Activated CD4-positive, alpha-beta T cell treated with anti-CD3 and anti-CD28 coated beads, Interleukin-2, amount 10 ng/mL, durations not matched to agents 7 days and 5 days (primary cell): Measurements from ENCODE around the gene FAM186B. TPM values are rescaled to one million over a fixed set of nuclear protein-coding genes. Genes with fewer than 3 reads are reported as not detected.

Source experiments
- CTCF ChIA-PET: fragments of 350-600 bp; sonication (Branson Sonifier 250); formaldehyde crosslinking; loops from one replicate; lab custom pipeline; 2021; ENCODE audit warnings: antibody characterized with exemption; lab: Charles Lee
- POLR2A ChIA-PET: fragments of 350-600 bp; sonication (Branson Sonifier 250); formaldehyde crosslinking; loops from one replicate; lab custom pipeline; 2021; ENCODE audit warnings: antibody characterized with exemption; lab: Charles Lee
- DNase-seq: peaks from one replicate; pipeline ENCODE4 v3.0.0-alpha.2; 2020
- H3K27ac Mint-ChIP-seq: one replicate; pipeline ENCODE4 v1.8.0; 2021; ENCODE audit warnings: mild to moderate bottlenecking, moderate library complexity, mixed read lengths
- H3K27me3 Mint-ChIP-seq: one replicate; pipeline ENCODE4 v1.8.0; 2021; ENCODE audit warnings: mixed read lengths
- H3K36me3 Mint-ChIP-seq: one replicate; pipeline ENCODE4 v1.8.0; 2021; ENCODE audit warnings: low read depth, mixed read lengths
- H3K4me1 Mint-ChIP-seq: one replicate; pipeline ENCODE4 v1.8.0; 2021; ENCODE audit warnings: mixed read lengths
- H3K4me3 Mint-ChIP-seq: one replicate; pipeline ENCODE4 v1.8.0; 2021; ENCODE audit warnings: mild to moderate bottlenecking, moderate library complexity, mixed read lengths
- H3K9me3 Mint-ChIP-seq: one replicate; pipeline ENCODE4 v1.8.0; 2021; ENCODE audit warnings: mixed read lengths
- total RNA-seq, 2 experiments: library from RNA; stranded (reverse); gene quantifications; one replicate each; pipeline ENCODE4 v1.2.3, GENCODE V29; 2021

Gene FAM186B
- total RNA-seq, 2 experiments from 2014 or later, result 0.15 TPM

- ChIA-PET CTCF (interaction anchor here (1.1 kb wide), 1 partner anchor 195 kb away, joined by 3 read pairs; no protein-coding TSS in a partner anchor), POLR2A (no interaction called here)
- peaks cover 39% of the 10 kb centered on the region for H3K27me3 Mint-ChIP-seq
Observed at GRCh38 chr12:49542592-49543160, 62.8 kb downstream of the FAM186B start.

GRCh38 chr12:49541911-49542505 lies 63.4 kb downstream of the FAM186B start:
- Mint-ChIP-seq H3K4me1 (peaks cover 35% of the 10 kb centered on the region), H3K27me3 (peaks cover 40% of the 10 kb centered on the region), H3K9me3 (no peaks in the 10 kb centered on the region), H3K36me3 (no peaks in the 10 kb centered on the region), H3K4me3 (no peak overlapping the region), H3K27ac (no peak overlapping the region)
- DNase-seq, result no peak
- POLR2A ChIA-PET, result no interaction called here
- CTCF ChIA-PET, result interaction anchor here (0.7 to 1.1 kb wide), 2 partner anchors 12 to 194 kb away, joined by 3 read pairs; no protein-coding TSS in a partner anchor

More at GRCh38 chr12:49542592-49543160, 62.8 kb downstream of the FAM186B start:
- Mint-ChIP-seq H3K4me1 (peaks cover 33% of the 10 kb centered on the region), H3K36me3 (no peaks in the 10 kb centered on the region), H3K27ac (peak overlapping the region; percentile 74), H3K4me3 (no peak overlapping the region), H3K9me3 (no peaks in the 10 kb centered on the region)
- DNase-seq, result no peak

GRCh38 chr12:49541140-49541861 lies 64.1 kb downstream of the FAM186B start:
- no peaks in the 10 kb centered on the region for H3K36me3 Mint-ChIP-seq
- DNase-seq, result no peak
- ChIA-PET POLR2A (no interaction called here), CTCF (interaction anchor here (0.7 kb wide), 1 partner anchor 13 kb away, joined by 3 read pairs; no protein-coding TSS in a partner anchor)
- H3K9me3 Mint-ChIP-seq, result no peaks in the 10 kb centered on the region
- peaks cover 38% of the 10 kb centered on the region for H3K4me1 Mint-ChIP-seq
- H3K27ac Mint-ChIP-seq, result no peak overlapping the region
- H3K4me3 Mint-ChIP-seq, result no peak overlapping the region
- peaks cover 47% of the 10 kb centered on the region for H3K27me3 Mint-ChIP-seq

GRCh38 chr12:49540229-49541139 lies 65.0 kb downstream of the FAM186B start:
- Mint-ChIP-seq H3K4me1 (peaks cover 38% of the 10 kb centered on the region), H3K27me3 (peaks cover 50% of the 10 kb centered on the region), H3K4me3 (peak overlapping the region; percentile 48), H3K9me3 (no peaks in the 10 kb centered on the region), H3K27ac (peak overlapping the region; percentile 5), H3K36me3 (no peaks in the 10 kb centered on the region)
- no peak for DNase-seq
- ChIA-PET POLR2A (no interaction called here), CTCF (interaction anchor here (1.0 to 1.4 kb wide), 2 partner anchors 12 to 13 kb away, joined by 4 to 6 read pairs; no protein-coding TSS in a partner anchor)

GRCh38 chr12:49539406-49540228 lies 65.8 kb downstream of the FAM186B start:
- Mint-ChIP-seq H3K27ac (no peak overlapping the region), H3K4me1 (peaks cover 38% of the 10 kb centered on the region), H3K4me3 (peak overlapping the region; percentile 62), H3K27me3 (peaks cover 45% of the 10 kb centered on the region), H3K36me3 (no peaks in the 10 kb centered on the region), H3K9me3 (no peaks in the 10 kb centered on the region)
- no peak for DNase-seq
- ChIA-PET CTCF (interaction anchor here (1.0 to 1.4 kb wide), 2 partner anchors 12 to 13 kb away, joined by 4 to 6 read pairs; no protein-coding TSS in a partner anchor), POLR2A (no interaction called here)

- no peak within 1 kb of the TSS for H3K27ac Mint-ChIP-seq
- H3K9me3 Mint-ChIP-seq, result no peaks in the 10 kb centered on the region
- no peaks in the 10 kb centered on the region for H3K36me3 Mint-ChIP-seq
- peaks cover 44% of the 10 kb centered on the region for H3K27me3 Mint-ChIP-seq
- peaks cover 38% of the 10 kb centered on the region for H3K4me1 Mint-ChIP-seq
- POLR2A ChIA-PET, result no interaction called here
- peak; percentile 94 for DNase-seq
- CTCF ChIA-PET, result interaction anchor here (0.6 to 1.4 kb wide), 4 partner anchors 13 to 306 kb away, joined by 3 to 4 read pairs (median 3); no protein-coding TSS in a partner anchor
- H3K4me3 Mint-ChIP-seq, result peak within 1 kb of the TSS; percentile 67
Observed at GRCh38 chr12:49538510-49539403, 66.7 kb downstream of the FAM186B start, which contains the start of gene KCNH3. Gene KCNH3 (plus strand): TSS chr12:49539030. CDS start chr12:49539417, 387 bp downstream.

GRCh38 chr12:49537752-49538509 lies 67.5 kb downstream of the FAM186B start:
- Mint-ChIP-seq H3K4me3 (peak overlapping the region; percentile 69), H3K36me3 (no peaks in the 10 kb centered on the region), H3K27me3 (peaks cover 44% of the 10 kb centered on the region), H3K27ac (no peak overlapping the region), H3K4me1 (peaks cover 35% of the 10 kb centered on the region), H3K9me3 (no peaks in the 10 kb centered on the region)
- DNase-seq, result no peak
- CTCF ChIA-PET, result interaction anchor here (0.6 to 1.2 kb wide), 7 partner anchors 11 to 666 kb away, joined by 3 read pairs; no protein-coding TSS in a partner anchor
- POLR2A ChIA-PET, result interaction anchor here (0.6 kb wide), 1 partner anchor 84 kb away, joined by 5 read pairs; no protein-coding TSS in a partner anchor

Other genes starting within 250 kb of the FAM186B start
- 10 to 100 TPM; 12.8 to 20.3 TPM for gene SPATS2, start 238.2 kb downstream of the FAM186B start, total RNA-seq
- gene KCNH3, start 66.6 kb downstream of the FAM186B start, total RNA-seq, result 1 to 10 TPM; 1.9 to 2.3 TPM
- 10 to 100 TPM; 85.3 to 89.2 TPM for gene MCRS1, start 37.5 kb downstream of the FAM186B start, total RNA-seq
- gene PRPF40B, start 17.9 kb upstream of the FAM186B start, total RNA-seq, result 10 to 100 TPM; 11.6 to 11.7 TPM
- gene FMNL3, start 101.8 kb upstream of the FAM186B start, total RNA-seq, result 10 to 100 TPM; 37.4 to 38.2 TPM
- 100 to 1,000 TPM; 426 to 442 TPM for gene TMBIM6, start 135.9 kb upstream of the FAM186B start, total RNA-seq
- 1 to 10 TPM; 4.0 to 4.5 TPM for gene NCKAP5L, start 222.8 kb upstream of the FAM186B start, total RNA-seq
- gene BCDIN3D, start 237.5 kb upstream of the FAM186B start, total RNA-seq, result 1 to 10 TPM; 7.7 to 8.7 TPM